RPMI8226 (cell line): Measurements from ENCODE around the gene IL20RB.

Experiments used
- DNase-seq: peaks from one replicate; pipeline ENCODE4 v3.0.0-alpha.2; 2015

Gene IL20RB

DNA sequence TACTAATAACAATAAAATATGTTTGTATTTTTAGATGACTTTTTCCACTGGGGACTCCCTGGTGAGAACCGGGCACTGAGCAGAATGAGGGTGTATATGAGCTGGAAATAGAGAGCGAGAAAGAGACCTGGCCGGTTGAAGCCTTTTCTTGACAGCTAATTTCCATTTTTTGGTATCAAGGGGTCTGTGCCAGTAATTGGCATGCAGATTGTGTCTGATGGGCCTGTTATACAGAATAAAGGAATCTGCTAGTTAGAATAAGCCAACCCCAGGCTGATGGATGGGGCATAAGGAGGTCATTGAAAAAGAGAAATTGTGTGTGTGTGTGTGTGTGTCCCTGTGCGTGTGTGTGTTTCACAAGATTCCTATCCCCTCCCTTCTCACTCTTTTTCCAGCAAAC is 83.9 kb downstream of the IL20RB start:
- DNase-seq: no peak

- DNase-seq: no peak
These were observed 89.0 kb downstream of the IL20RB start for GRCh38 chr3:137046747-137047146.

GRCh38 chr3:137047240-137047639 is 89.5 kb downstream of the IL20RB start:
- DNase-seq: no peak

- no peak for DNase-seq
These were observed 92.5 kb downstream of the IL20RB start for GRCh38 chr3:137050281-137050680.

- no peak for DNase-seq
These were observed 94.5 kb downstream of the IL20RB start for GRCh38 chr3:137052298-137052697.
